Type B pancreatic cell (in vitro differentiated cells): Measurements from ENCODE around the gene DHX34. TPM values are rescaled to one million over a fixed set of nuclear protein-coding genes. Genes with fewer than 3 reads are reported as not detected.
"Not testable (repeated sequence)": the region's sequence is repeated elsewhere in the genome, so short reads cannot be mapped to it uniquely, and the experiment has no call there.

Source experiments
- DNase-seq: peaks from one replicate; pipeline ENCODE4 v3.0.0; 2021; ENCODE audit warnings: mixed read lengths; ENCODE audit not compliant: unreplicated experiment; ENCODE audit errors: extremely low spot score
- H3K27ac Mint-ChIP-seq: 2 replicates; pipeline ENCODE4 v1.8.0; 2021; ENCODE audit warnings: mild to moderate bottlenecking, mixed read lengths
- H3K27me3 Mint-ChIP-seq: 2 replicates; pipeline ENCODE4 v1.8.0; 2021; ENCODE audit warnings: mixed read lengths
- H3K36me3 Mint-ChIP-seq: 2 replicates; pipeline ENCODE4 v1.8.0; 2021; ENCODE audit warnings: mixed read lengths
- H3K4me1 Mint-ChIP-seq: one replicate; pipeline ENCODE4 v1.8.0; 2021; ENCODE audit warnings: mixed read lengths; ENCODE audit not compliant: unreplicated experiment
- H3K4me3 Mint-ChIP-seq: 2 replicates; pipeline ENCODE4 v1.8.0; 2021; ENCODE audit warnings: mild to moderate bottlenecking, mixed read lengths
- H3K9me3 Mint-ChIP-seq: 2 replicates; pipeline ENCODE4 v1.8.0; 2021; ENCODE audit warnings: mixed read lengths
- total RNA-seq: library from RNA; stranded (reverse); gene quantifications from 2 replicates; pipeline ENCODE4 v1.2.1, GENCODE V29; 2021; ENCODE audit warnings: low replicate concordance
- TF ChIP-seq, protein P1 (sequence below): fragments of 200-600 bp; sonication (generic); conservative IDR thresholded peaks from 2 replicates; pipeline ENCODE4 v1.5.0; 2021; ENCODE audit warnings: antibody characterized with exemption, mild to moderate bottlenecking

Gene DHX34
- total RNA-seq, 1 donor from 2014 or later, result 32.9 TPM

GRCh38 chr19:47405854-47406417 is 56.8 kb downstream of the DHX34 start:
- no peak for DNase-seq
- TF ChIP-seq, protein P1, sequence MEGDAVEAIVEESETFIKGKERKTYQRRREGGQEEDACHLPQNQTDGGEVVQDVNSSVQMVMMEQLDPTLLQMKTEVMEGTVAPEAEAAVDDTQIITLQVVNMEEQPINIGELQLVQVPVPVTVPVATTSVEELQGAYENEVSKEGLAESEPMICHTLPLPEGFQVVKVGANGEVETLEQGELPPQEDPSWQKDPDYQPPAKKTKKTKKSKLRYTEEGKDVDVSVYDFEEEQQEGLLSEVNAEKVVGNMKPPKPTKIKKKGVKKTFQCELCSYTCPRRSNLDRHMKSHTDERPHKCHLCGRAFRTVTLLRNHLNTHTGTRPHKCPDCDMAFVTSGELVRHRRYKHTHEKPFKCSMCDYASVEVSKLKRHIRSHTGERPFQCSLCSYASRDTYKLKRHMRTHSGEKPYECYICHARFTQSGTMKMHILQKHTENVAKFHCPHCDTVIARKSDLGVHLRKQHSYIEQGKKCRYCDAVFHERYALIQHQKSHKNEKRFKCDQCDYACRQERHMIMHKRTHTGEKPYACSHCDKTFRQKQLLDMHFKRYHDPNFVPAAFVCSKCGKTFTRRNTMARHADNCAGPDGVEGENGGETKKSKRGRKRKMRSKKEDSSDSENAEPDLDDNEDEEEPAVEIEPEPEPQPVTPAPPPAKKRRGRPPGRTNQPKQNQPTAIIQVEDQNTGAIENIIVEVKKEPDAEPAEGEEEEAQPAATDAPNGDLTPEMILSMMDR, result no peak
- peaks cover 27% of the 10 kb centered on the region for H3K27me3 Mint-ChIP-seq
- no peaks in the 10 kb centered on the region for H3K9me3 Mint-ChIP-seq
- H3K4me3 Mint-ChIP-seq, result no peak overlapping the region
- H3K4me1 Mint-ChIP-seq, result no peaks in the 10 kb centered on the region
- no peak overlapping the region for H3K27ac Mint-ChIP-seq
- H3K36me3 Mint-ChIP-seq, result no peaks in the 10 kb centered on the region

GRCh38 chr19:47406711-47407416 is 57.7 kb downstream of the DHX34 start:
- Mint-ChIP-seq H3K9me3 (no peaks in the 10 kb centered on the region), H3K36me3 (no peaks in the 10 kb centered on the region), H3K4me3 (no peak overlapping the region), H3K27ac (no peak overlapping the region), H3K27me3 (peaks cover 27% of the 10 kb centered on the region), H3K4me1 (no peaks in the 10 kb centered on the region)
- DNase-seq, result no peak
- TF ChIP-seq, protein P1, result no peak

DNA sequence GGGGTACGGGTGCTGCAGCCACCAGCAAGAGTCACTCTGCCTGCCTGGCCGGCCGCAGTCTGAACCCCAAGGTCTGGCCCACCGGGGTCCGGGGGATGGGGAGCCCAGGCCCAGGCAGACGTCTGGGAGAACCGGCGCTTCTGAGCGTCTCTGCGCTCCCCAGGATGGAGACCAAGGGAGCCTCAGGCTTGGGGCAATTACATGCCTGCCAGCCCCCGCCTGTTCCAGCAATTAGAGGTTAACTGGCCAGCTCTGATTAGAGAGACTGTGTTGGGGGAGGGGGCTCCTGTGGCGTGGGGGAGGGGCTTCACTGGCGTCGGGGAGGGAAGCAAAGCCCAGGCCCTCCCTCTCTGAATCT is 58.3 kb downstream of the DHX34 start:
- no peaks in the 10 kb centered on the region for H3K9me3 Mint-ChIP-seq
- no peak for DNase-seq
- TF ChIP-seq, protein P1, result no peak

DNA sequence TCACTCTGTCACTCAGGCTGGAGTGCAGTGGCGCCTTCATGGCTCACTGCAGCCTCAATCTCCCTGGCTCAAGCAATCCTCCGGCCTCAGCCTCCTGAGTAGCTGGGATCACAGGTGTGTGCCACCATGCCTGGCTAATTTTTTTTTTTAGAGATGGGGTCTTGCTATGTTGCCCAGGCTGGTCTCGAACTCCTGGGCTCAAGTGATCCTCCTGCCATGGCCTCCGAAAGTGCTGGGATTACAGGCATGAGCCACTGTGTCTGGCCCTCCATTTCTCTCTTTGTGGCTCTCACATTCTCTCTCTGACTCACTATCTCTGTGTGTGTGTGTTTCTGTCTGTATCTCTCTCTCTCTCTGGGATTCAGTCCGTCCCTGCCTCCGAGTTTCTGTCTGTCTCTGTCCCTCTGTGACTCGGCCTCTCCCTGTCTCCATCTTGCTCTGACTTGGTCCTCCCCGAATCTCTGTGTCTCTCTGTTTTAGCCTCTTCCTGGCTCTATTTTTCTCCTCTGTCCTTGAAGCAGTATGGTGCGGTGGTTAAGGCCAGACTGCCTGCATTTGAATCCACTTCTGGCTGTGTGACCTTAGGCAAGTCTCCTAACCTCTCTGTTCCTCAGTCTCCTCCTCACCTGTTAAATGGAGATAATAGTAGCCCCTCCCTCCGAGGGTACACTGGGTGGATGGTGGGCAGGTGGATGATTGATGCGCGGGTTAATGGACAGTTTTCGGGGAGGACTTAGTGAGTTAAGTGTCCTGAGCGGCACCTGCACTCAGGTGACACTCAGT is 59.2 kb downstream of the DHX34 start:
- TF ChIP-seq, protein P1, result no peak
- Mint-ChIP-seq H3K4me1 (no peaks in the 10 kb centered on the region), H3K36me3 (no peaks in the 10 kb centered on the region), H3K27me3 (peaks cover 27% of the 10 kb centered on the region), H3K4me3 (no peak overlapping the region), H3K9me3 (no peaks in the 10 kb centered on the region), H3K27ac (no peak overlapping the region)
- DNase-seq, result no peak

More for the DNA sequence above, 58.3 kb downstream of the DHX34 start:
- Mint-ChIP-seq H3K27me3 (peaks cover 27% of the 10 kb centered on the region), H3K4me3 (no peak overlapping the region), H3K36me3 (no peaks in the 10 kb centered on the region), H3K27ac (no peak overlapping the region), H3K4me1 (no peaks in the 10 kb centered on the region)

GRCh38 chr19:47411101-47411500 is 62.0 kb downstream of the DHX34 start:
- no peak for DNase-seq
- TF ChIP-seq, protein P1, result no peak
- H3K36me3 Mint-ChIP-seq, result peaks cover 5% of the 10 kb centered on the region
- H3K27me3 Mint-ChIP-seq, result peaks cover 29% of the 10 kb centered on the region
- H3K4me3 Mint-ChIP-seq, result no peak overlapping the region
- no peaks in the 10 kb centered on the region for H3K4me1 Mint-ChIP-seq
- H3K27ac Mint-ChIP-seq, result no peak overlapping the region
- no peaks in the 10 kb centered on the region for H3K9me3 Mint-ChIP-seq

GRCh38 chr19:47411696-47412095 is 62.6 kb downstream of the DHX34 start:
- DNase-seq, H3K36me3 Mint-ChIP-seq, H3K4me3 Mint-ChIP-seq, H3K4me1 Mint-ChIP-seq, H3K9me3 Mint-ChIP-seq, H3K27ac Mint-ChIP-seq: not testable (repeated sequence)
- H3K27me3 Mint-ChIP-seq, result peaks cover 27% of the 10 kb centered on the region
